C4-2B (cell line): Measurements from ENCODE around the gene EPB41L3.

Source experiments
- ZFX ChIP-seq: fragments of 450-650 bp; IDR thresholded peaks from 2 replicates; pipeline ENCODE4 v1.6.1; 2017
- TF ChIP-seq, protein P1 (sequence below): fragments of 450-650 bp; conservative IDR thresholded peaks from 2 replicates; pipeline ENCODE4 v1.5.1; 2017; ENCODE audit warnings: mild to moderate bottlenecking

DNA sequence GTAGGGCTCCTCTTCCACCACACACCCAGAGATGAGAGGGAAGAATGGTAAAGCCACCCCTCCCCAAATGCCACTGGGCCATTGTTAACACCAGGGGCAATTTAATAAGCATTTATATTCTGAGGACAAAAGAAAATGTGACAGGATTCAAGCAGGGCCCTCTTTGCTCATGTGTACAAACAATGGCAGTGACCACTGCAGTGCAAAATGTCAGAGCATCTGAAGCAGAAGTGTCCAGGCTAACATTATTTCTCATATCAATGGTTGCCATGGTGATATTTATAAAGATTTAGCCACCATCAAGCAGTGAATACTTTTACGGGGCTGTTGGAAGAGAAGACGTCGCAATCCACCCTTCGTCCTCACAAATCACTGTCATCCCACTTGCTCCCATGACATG, 10.8 kb upstream of the EPB41L3 start:
- TF ChIP-seq, protein P1, sequence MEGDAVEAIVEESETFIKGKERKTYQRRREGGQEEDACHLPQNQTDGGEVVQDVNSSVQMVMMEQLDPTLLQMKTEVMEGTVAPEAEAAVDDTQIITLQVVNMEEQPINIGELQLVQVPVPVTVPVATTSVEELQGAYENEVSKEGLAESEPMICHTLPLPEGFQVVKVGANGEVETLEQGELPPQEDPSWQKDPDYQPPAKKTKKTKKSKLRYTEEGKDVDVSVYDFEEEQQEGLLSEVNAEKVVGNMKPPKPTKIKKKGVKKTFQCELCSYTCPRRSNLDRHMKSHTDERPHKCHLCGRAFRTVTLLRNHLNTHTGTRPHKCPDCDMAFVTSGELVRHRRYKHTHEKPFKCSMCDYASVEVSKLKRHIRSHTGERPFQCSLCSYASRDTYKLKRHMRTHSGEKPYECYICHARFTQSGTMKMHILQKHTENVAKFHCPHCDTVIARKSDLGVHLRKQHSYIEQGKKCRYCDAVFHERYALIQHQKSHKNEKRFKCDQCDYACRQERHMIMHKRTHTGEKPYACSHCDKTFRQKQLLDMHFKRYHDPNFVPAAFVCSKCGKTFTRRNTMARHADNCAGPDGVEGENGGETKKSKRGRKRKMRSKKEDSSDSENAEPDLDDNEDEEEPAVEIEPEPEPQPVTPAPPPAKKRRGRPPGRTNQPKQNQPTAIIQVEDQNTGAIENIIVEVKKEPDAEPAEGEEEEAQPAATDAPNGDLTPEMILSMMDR = no peak
- no peak for TF ChIP-seq ZFX
